GM12873 (cell line): ENCODE data around the gene ANKRD6.

Experiments used
- TF ChIP-seq, protein P1 (sequence below): IDR thresholded peaks from 2 replicates; pipeline ENCODE4 v1.5.1; 2012; ENCODE audit warnings: low read depth, mild to moderate bottlenecking, moderate library complexity, low read length, control low read depth; ENCODE audit not compliant: insufficient read depth; ENCODE audit errors: missing control alignments

Gene ANKRD6

GRCh38 chr6:89510393-89510792 is 77.4 kb downstream of the ANKRD6 start:
- TF ChIP-seq, protein P1, sequence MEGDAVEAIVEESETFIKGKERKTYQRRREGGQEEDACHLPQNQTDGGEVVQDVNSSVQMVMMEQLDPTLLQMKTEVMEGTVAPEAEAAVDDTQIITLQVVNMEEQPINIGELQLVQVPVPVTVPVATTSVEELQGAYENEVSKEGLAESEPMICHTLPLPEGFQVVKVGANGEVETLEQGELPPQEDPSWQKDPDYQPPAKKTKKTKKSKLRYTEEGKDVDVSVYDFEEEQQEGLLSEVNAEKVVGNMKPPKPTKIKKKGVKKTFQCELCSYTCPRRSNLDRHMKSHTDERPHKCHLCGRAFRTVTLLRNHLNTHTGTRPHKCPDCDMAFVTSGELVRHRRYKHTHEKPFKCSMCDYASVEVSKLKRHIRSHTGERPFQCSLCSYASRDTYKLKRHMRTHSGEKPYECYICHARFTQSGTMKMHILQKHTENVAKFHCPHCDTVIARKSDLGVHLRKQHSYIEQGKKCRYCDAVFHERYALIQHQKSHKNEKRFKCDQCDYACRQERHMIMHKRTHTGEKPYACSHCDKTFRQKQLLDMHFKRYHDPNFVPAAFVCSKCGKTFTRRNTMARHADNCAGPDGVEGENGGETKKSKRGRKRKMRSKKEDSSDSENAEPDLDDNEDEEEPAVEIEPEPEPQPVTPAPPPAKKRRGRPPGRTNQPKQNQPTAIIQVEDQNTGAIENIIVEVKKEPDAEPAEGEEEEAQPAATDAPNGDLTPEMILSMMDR: no peak

DNA sequence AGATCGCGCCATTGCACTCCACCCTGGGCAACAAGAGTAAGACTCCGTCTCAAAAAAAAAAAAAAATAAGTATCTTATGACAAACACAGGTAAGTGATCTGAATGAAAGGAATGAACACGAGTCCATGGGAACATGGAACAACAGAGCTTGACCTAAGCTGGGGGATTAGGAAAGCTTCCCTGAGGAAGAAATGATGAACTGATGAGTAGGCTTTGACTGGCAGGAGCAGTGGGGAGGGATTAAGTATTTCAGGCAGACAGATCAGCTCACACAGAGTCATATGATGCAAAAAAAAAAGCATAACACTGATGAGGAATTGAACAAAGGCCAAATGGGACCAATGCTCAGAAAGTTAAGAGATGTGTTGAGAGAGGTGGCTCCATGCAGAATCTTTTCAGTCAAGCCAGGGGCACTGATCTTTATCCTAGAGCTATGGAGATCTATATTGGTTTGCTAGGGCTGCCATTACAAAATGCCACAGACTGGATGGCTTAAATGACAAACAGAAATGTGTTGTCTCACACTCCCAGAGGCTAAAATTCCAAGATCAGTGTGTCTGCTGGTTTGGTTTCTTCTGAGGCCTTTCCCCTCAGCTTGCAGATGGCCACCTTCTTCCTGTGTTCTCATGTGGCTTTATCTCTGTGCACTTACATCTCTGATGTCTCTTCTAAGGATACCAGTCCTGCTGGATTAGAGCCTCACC is 85.6 kb downstream of the ANKRD6 start:
- TF ChIP-seq, protein P1: no peak

- TF ChIP-seq, protein P1: no peak
Measured at GRCh38 chr6:89520736-89521135, 87.8 kb downstream of the ANKRD6 start.

- TF ChIP-seq, protein P1: no peak
Measured at GRCh38 chr6:89522778-89523177, 89.8 kb downstream of the ANKRD6 start.

DNA sequence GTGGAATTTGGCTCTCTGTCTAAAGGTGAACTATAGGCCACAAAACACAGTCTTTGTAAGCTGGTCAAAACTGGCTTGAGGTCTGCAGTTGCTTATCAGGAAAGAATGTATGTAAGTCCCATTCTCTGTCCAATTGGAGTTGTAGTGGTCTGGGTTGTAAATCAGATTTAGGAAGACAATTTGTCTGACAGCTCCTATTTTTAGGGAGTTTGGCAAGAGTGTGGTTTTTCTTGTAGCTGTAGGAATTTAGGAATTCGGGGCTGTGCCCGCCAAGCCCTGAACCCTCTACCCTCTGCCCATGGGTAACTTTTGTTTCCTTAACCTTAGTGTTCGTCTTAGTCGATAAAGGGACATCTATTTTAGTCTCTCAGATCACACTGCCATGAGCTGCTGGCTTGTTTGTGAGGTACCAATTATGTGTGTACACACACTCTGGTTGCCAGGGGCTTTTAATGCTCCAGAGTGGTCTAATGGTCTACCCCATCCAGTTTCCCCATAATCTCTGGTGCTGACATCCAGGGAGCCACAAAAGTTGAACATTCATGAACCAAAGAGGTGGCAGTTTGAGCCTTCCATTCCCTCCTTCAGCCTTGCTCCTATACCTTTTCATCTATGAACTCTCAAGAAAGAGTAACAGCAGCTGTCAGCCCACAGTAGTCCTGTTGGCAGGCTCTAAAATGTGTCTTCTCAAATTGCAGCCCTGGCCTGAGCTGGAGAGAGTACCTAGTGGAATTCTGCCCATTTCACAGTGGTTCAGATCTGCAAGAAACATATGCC is 93.0 kb downstream of the ANKRD6 start:
- TF ChIP-seq, protein P1: no peak

- TF ChIP-seq, protein P1: no peak
Measured at GRCh38 chr6:89526563-89526869, 93.6 kb downstream of the ANKRD6 start.

DNA sequence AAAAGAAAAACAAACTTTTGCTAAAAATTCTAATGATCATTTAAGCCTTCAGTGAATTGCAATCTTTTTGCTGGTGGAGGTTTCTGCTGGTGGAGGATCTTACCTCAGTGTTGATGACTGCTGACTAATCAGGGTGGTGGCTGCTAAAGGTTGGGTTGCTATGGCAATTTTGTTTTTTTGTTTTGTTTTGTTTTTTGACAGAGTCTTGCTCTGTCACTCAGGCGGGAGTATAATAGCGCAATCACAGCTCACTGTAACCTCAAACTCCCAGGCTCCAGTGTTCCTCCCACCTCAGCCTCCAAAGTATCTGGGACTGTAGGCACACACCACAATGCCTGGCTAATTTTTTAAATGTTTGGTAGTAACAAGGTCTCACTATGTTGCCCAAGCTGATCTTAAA is 94.7 kb downstream of the ANKRD6 start:
- TF ChIP-seq, protein P1: no peak
